ENCODE data around the gene TSPOAP1.
"Not testable (repeated sequence)": the region's sequence is repeated elsewhere in the genome, so short reads cannot be mapped to it uniquely, and the experiment has no call there.

The TSPOAP1 gene

GRCh38 chr17:58362368-58363014, 33.9 kb upstream of the TSPOAP1 start:
- no peak for FAIRE-seq

- FAIRE-seq, result no peak
Observed at GRCh38 chr17:58360296-58361063, 31.9 kb upstream of the TSPOAP1 start.

GRCh38 chr17:58358408-58359172, 30.0 kb upstream of the TSPOAP1 start:
- FAIRE-seq, result no peak

GRCh38 chr17:58357312-58358297, 29.0 kb upstream of the TSPOAP1 start:
- no peak for FAIRE-seq

GRCh38 chr17:58356231-58356630, 27.6 kb upstream of the TSPOAP1 start:
- no peak for FAIRE-seq

GRCh38 chr17:58354541-58355216, 26.1 kb upstream of the TSPOAP1 start:
- no peak for FAIRE-seq

GRCh38 chr17:58353389-58353825, 24.8 kb upstream of the TSPOAP1 start:
- FAIRE-seq, result no peak

GRCh38 chr17:58352596-58353388, 24.2 kb upstream of the TSPOAP1 start:
- no peak for FAIRE-seq

- no peak for FAIRE-seq
Observed at GRCh38 chr17:58351831-58352595, 23.4 kb upstream of the TSPOAP1 start, which contains the start of gene SUPT4H1. SUPT4H1 (minus strand) TSS chr17:58352201; CDS start chr17:58352135, 66 bp downstream.

- FAIRE-seq, result no peak
Observed at GRCh38 chr17:58351182-58351581, 22.6 kb upstream of the TSPOAP1 start.

- no peak for FAIRE-seq
Observed at GRCh38 chr17:58348038-58348437, 19.4 kb upstream of the TSPOAP1 start.

- FAIRE-seq, result no peak
Observed at GRCh38 chr17:58345500-58345899, 16.9 kb upstream of the TSPOAP1 start.

GRCh38 chr17:58344791-58345157, 16.2 kb upstream of the TSPOAP1 start:
- no peak for FAIRE-seq

- FAIRE-seq, result no peak
Observed at GRCh38 chr17:58344047-58344790, 15.6 kb upstream of the TSPOAP1 start.

- FAIRE-seq, result no peak
Observed at GRCh38 chr17:58343131-58343530, 14.5 kb upstream of the TSPOAP1 start.

GRCh38 chr17:58341861-58342475, 13.4 kb upstream of the TSPOAP1 start:
- FAIRE-seq, result no peak

- not testable (repeated sequence) for FAIRE-seq
Observed at GRCh38 chr17:58341136-58341860, 12.7 kb upstream of the TSPOAP1 start.

- no peak for FAIRE-seq
Observed at GRCh38 chr17:58340405-58340876, 11.8 kb upstream of the TSPOAP1 start.
